RWPE2 (cell line): ENCODE measurements around the gene DLGAP3.
"Not testable (repeated sequence)": the region's sequence is repeated elsewhere in the genome, so short reads cannot be mapped to it uniquely, and the experiment has no call there.

Experiments
- ATAC-seq: fragments of 200-7000 bp; cut with Tn5 transposase; 3 replicates; pipeline ENCODE4 v1.9.1; 2021; ENCODE audit warnings: low read depth
- DNase-seq: peaks from one replicate; pipeline ENCODE4 v3.0.0-alpha.2; 2020; ENCODE audit warnings: low spot score
- H3K27ac ChIP-seq: fragments of 450-650 bp; 2 replicates; pipeline ENCODE4 v1.5.1; 2017; ENCODE audit warnings: mild to moderate bottlenecking; ENCODE audit not compliant: poor library complexity, severe bottlenecking
- H3K27me3 ChIP-seq: fragments of 250-450 bp; sonication (Bioruptor Pico); 2 replicates; pipeline ENCODE4 v1.5.1; 2021; ENCODE audit warnings: mild to moderate bottlenecking, moderate library complexity; ENCODE audit not compliant: insufficient read depth, poor library complexity, severe bottlenecking
- H3K36me3 ChIP-seq: fragments of 250-450 bp; sonication (Bioruptor Pico); 2 replicates; pipeline ENCODE4 v1.5.1; 2020; ENCODE audit warnings: low read depth, mild to moderate bottlenecking, moderate library complexity
- H3K4me1 ChIP-seq: fragments of 250-450 bp; sonication (Bioruptor Pico); 2 replicates; pipeline ENCODE4 v1.5.1; 2021; ENCODE audit warnings: mild to moderate bottlenecking, moderate library complexity; ENCODE audit not compliant: insufficient read depth, poor library complexity, severe bottlenecking
- H3K4me3 ChIP-seq: fragments of 250-450 bp; sonication (Bioruptor Pico); 2 replicates; pipeline ENCODE4 v1.5.1; 2021; ENCODE audit warnings: mild to moderate bottlenecking, moderate library complexity; ENCODE audit not compliant: severe bottlenecking
- H3K9me3 ChIP-seq: fragments of 250-450 bp; sonication (Bioruptor Pico); 2 replicates; pipeline ENCODE4 v1.5.1; 2021; ENCODE audit warnings: mild to moderate bottlenecking, moderate library complexity; ENCODE audit not compliant: severe bottlenecking
- TF ChIP-seq, protein P1 (sequence below): fragments of 450-650 bp; IDR thresholded peaks from one replicate; pipeline ENCODE4 v1.5.1; 2017; ENCODE audit warnings: mild to moderate bottlenecking, moderate library complexity; ENCODE audit not compliant: poor library complexity, severe bottlenecking

Gene DLGAP3

DNA sequence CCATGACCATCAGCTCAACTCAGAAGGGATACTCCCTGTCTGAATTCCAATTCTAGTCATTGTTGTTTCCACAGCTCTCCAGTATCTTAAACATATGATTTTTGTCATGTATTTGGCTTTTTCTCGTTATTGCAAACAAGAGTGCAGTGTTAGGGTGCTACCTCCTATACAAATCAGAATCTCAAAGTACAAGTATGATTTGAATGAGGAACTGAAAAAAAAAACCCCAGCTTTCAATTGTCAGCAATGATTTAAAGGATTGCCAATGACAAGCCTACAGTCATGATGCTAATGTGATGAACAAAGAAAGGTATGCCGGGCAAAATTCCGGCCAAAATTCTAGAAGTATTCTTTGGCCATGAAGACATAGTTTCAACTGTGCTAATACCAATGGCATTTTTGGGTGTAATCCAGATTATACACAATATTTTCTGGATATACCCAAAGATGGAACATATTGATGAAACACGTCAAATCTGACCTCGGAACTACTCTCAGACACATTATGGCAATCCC, 40.8 kb upstream of the DLGAP3 start:
- TF ChIP-seq, protein P1, sequence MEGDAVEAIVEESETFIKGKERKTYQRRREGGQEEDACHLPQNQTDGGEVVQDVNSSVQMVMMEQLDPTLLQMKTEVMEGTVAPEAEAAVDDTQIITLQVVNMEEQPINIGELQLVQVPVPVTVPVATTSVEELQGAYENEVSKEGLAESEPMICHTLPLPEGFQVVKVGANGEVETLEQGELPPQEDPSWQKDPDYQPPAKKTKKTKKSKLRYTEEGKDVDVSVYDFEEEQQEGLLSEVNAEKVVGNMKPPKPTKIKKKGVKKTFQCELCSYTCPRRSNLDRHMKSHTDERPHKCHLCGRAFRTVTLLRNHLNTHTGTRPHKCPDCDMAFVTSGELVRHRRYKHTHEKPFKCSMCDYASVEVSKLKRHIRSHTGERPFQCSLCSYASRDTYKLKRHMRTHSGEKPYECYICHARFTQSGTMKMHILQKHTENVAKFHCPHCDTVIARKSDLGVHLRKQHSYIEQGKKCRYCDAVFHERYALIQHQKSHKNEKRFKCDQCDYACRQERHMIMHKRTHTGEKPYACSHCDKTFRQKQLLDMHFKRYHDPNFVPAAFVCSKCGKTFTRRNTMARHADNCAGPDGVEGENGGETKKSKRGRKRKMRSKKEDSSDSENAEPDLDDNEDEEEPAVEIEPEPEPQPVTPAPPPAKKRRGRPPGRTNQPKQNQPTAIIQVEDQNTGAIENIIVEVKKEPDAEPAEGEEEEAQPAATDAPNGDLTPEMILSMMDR, result no peak
- H3K27me3 ChIP-seq, result no peaks in the 10 kb centered on the region
- no peak overlapping the region for H3K4me3 ChIP-seq
- H3K36me3 ChIP-seq, result no peaks in the 10 kb centered on the region
- H3K27ac ChIP-seq, result no peak overlapping the region
- DNase-seq (no peak), ATAC-seq (no peak)
- H3K4me1 ChIP-seq, result no peaks in the 10 kb centered on the region
- no peaks in the 10 kb centered on the region for H3K9me3 ChIP-seq

DNA sequence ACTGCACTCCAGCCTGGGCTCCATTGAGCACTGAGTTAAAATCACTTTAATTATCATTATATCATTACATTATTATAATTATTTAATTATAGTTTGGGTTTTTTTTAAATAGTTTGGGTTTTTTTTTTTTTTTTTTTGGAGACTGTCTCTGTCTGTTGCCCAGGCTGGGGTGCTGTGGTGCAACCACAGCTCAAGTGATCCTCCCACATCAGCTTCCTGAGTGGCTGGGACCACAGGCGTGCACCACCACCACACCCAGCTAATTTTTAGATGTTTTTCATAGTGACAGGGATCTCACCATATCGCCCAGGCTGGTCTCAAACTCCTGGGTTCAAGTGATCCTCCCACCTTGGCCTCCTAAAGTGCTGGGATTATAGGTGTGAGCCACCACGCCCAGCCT, 38.8 kb upstream of the DLGAP3 start:
- H3K4me3 ChIP-seq, H3K9me3 ChIP-seq, DNase-seq, H3K27ac ChIP-seq, H3K4me1 ChIP-seq, ATAC-seq, H3K27me3 ChIP-seq, H3K36me3 ChIP-seq: not testable (repeated sequence)

DNA sequence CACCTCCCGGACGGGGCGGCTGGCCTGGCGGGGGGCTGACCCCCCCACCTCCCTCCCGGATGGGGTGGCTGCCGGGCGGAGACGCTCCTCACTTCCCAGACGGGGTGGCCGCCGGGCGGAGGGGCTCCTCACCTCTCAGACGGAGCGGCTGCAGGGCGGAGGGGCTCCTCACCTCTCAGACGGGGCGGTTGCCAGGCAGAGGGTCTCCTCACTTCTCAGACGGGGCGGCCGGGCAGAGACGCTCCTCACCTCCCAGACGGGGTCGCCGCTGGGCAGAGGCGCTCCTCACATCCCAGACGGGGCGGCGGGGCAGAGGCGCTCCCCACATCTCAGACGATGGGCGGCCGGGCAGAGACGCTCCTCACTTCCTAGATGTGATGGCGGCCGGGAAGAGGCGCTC, 38.2 kb upstream of the DLGAP3 start:
- not testable (repeated sequence) for H3K36me3 ChIP-seq, H3K9me3 ChIP-seq, H3K4me1 ChIP-seq, H3K27ac ChIP-seq, H3K4me3 ChIP-seq, H3K27me3 ChIP-seq, ATAC-seq, DNase-seq

DNA sequence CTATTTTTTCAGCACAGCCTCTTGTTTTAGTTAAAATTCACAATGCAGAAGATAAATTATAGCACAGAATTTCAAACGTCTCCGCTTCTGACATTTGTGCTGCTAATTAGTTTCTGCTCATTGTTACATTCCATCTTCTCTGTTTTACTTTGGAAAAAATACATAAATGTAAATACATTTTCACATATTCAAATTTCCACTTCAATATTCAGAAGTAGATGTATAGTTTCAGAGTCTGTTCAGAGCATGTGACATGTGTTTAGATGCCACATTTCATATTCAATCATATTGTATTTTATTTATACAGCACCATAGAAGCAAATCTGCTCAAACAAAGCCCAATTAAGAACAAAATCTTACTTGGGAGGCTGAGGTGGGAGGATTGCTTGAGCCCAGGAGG, 36.1 kb upstream of the DLGAP3 start:
- no peak for DNase-seq
- no peaks in the 10 kb centered on the region for H3K4me1 ChIP-seq
- no peak overlapping the region for H3K27ac ChIP-seq
- H3K27me3 ChIP-seq, result no peaks in the 10 kb centered on the region
- H3K4me3 ChIP-seq, result no peak overlapping the region
- no peak for ATAC-seq
- peaks cover 2% of the 10 kb centered on the region for H3K9me3 ChIP-seq
- H3K36me3 ChIP-seq, result no peaks in the 10 kb centered on the region
- TF ChIP-seq, protein P1, result no peak

DNA sequence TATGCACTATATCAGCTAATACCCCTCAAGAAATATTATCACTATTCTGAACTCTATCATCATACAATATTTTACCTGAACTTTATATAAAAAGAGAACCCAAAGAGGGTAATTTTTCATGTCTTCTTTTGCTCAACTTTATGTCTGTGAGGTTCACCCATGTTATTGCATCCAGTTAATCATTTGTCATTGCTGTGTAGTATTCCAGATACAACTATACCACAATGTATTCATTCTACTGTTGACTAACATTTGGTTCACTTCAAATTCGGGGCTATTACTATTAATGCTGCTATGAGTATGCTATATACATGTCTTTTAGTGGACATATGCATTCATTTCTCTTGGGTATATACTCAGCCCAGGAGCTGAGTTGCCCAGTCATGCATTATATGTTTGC, 21.0 kb upstream of the DLGAP3 start:
- DNase-seq (no peak), ATAC-seq (no peak)
- no peaks in the 10 kb centered on the region for H3K9me3 ChIP-seq
- no peak overlapping the region for H3K27ac ChIP-seq
- TF ChIP-seq, protein P1, result no peak
- no peak overlapping the region for H3K4me3 ChIP-seq
- peaks cover 11% of the 10 kb centered on the region for H3K27me3 ChIP-seq
- no peaks in the 10 kb centered on the region for H3K36me3 ChIP-seq
- H3K4me1 ChIP-seq, result no peaks in the 10 kb centered on the region

DNA sequence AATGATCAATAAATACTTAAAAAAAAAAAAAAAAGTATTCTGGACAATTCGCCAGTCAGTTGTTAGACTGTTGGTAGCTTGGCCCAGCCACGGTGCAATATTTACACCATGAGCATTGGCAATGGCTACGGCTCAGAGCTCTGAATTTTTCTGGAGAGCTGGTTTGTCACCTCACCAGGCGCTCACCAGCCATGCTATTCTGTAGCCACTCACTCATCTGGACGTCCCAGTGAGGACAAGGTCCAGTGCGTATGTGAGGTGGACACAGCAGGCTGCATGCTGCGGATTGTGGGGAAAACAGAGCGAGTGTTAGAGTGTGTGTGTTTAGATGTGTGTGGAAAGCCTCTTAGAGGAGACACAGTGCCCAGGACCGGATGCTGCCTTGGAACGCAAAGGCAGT, 19.3 kb upstream of the DLGAP3 start:
- not testable (repeated sequence) for H3K27ac ChIP-seq, H3K4me3 ChIP-seq, H3K9me3 ChIP-seq, H3K4me1 ChIP-seq, ATAC-seq, H3K36me3 ChIP-seq, DNase-seq
- peaks cover 11% of the 10 kb centered on the region for H3K27me3 ChIP-seq

DNA sequence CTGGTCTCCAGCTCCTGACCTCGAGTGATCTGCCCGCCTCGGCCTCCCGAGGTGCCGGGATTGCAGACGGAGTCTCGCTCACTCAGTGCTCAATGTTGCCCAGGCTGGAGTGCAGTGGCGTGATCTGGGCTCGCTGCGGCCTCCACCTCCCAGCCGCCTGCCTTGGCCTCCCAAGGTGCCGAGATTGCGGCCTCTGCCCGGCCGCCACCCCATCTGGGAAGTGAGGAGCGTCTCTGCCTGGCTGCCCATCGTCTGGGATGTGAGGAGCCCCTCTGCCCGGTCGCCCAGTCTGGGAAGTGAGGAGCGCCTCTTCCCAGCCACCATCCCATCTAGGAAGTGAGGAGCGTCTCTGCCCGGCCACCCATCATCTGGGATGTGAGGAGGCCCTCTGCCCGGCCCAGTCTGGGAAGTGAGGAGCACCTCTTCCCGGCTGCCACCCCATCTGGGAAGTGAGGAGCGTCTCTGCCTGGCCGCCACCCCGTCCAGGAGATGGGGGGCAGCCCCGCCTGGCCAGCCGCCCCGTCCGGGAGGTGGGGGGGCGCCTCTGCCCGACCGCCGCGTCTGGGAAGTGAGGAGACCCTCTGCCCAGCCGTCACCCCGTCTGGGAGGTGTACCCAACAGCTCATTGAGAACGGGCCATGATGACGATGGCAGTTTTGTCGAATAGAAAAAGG, 18.3 kb upstream of the DLGAP3 start:
- not testable (repeated sequence) for DNase-seq, H3K4me3 ChIP-seq, H3K36me3 ChIP-seq, ATAC-seq, H3K9me3 ChIP-seq, H3K4me1 ChIP-seq, H3K27ac ChIP-seq
- peaks cover 15% of the 10 kb centered on the region for H3K27me3 ChIP-seq
